Measurements from ENCODE around the gene PWWP2B. TPM values are rescaled to one million over a fixed set of nuclear protein-coding genes. Genes with fewer than 3 reads are reported as not detected.

PWWP2B gene
- total RNA-seq, 1 donor from 2014 or later = 27.1 TPM

DNA sequence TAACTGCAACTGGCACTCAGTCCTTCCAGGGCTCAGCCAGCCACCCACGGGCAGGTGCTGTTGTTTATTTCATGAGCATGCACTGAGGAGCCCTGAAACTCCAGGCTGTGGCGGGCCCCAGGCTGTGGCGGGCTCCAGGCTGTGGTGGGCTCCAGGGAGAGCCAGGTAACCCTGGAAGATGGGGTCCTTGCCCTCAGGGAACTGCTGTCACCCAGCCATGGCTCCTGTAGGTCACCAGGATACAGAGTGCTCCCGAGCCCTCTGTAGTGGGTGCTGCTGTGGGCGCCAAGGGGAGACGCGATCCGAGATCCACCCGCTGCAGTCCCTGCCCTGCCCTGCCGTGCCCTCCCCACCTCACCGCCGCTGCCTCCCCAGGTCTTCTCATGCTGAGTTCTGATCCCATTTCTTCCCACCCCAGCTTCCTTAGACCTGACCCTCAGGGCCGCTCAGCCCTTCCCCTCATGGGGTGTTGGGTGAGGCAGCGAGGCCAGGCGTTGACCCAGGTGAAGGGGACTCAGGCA, 35.4 kb upstream of the PWWP2B start:
- no peak overlapping the region for H3K4me3 ChIP-seq (ENCODE audit: low read depth, low read length)
- no peaks in the 10 kb centered on the region for H3K27me3 ChIP-seq (ENCODE audit: control insufficient read depth, insufficient read depth, low read length)
- TF ChIP-seq, protein P1, sequence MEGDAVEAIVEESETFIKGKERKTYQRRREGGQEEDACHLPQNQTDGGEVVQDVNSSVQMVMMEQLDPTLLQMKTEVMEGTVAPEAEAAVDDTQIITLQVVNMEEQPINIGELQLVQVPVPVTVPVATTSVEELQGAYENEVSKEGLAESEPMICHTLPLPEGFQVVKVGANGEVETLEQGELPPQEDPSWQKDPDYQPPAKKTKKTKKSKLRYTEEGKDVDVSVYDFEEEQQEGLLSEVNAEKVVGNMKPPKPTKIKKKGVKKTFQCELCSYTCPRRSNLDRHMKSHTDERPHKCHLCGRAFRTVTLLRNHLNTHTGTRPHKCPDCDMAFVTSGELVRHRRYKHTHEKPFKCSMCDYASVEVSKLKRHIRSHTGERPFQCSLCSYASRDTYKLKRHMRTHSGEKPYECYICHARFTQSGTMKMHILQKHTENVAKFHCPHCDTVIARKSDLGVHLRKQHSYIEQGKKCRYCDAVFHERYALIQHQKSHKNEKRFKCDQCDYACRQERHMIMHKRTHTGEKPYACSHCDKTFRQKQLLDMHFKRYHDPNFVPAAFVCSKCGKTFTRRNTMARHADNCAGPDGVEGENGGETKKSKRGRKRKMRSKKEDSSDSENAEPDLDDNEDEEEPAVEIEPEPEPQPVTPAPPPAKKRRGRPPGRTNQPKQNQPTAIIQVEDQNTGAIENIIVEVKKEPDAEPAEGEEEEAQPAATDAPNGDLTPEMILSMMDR (IDR thresholded peaks at IDR 0.05; ENCODE audit: insufficient read depth, low read length, poor library complexity, severe bottlenecking) = no peak
- DNase-seq (ENCODE audit: low read depth) = no peak
- no peaks in the 10 kb centered on the region for H3K36me3 ChIP-seq (ENCODE audit: control insufficient read depth, insufficient read depth, low read length)

DNA sequence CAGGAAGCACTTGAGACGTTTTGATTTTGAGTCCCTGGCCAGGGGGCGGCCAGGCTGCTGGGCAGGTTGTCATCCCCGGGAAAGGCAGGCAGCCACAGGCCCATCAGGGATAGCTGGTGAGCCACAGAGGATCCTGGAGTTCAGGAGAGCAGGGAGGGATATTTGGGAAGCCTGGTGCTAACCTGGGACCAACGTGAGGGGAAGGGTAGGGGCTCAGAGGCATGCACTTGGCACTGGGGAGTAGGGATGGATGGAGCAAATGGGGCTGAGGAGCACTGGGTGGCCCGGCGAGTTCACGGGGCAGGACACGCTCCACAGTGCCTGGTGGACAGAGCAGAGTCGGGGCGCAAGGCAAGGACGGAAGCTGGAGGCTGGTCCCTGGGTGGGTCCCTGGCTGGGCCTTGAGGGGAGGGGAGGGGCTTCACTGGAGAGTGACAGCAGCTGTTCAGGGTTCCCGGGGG, 34.8 kb upstream of the PWWP2B start:
- H3K4me3 ChIP-seq (ENCODE audit: low read depth, low read length) = no peak overlapping the region
- no peaks in the 10 kb centered on the region for H3K27me3 ChIP-seq (ENCODE audit: control insufficient read depth, insufficient read depth, low read length)
- H3K36me3 ChIP-seq (ENCODE audit: control insufficient read depth, insufficient read depth, low read length) = no peaks in the 10 kb centered on the region
- TF ChIP-seq, protein P1 (IDR thresholded peaks at IDR 0.05; ENCODE audit: insufficient read depth, low read length, poor library complexity, severe bottlenecking) = no peak
- DNase-seq (ENCODE audit: low read depth) = no peak

DNA sequence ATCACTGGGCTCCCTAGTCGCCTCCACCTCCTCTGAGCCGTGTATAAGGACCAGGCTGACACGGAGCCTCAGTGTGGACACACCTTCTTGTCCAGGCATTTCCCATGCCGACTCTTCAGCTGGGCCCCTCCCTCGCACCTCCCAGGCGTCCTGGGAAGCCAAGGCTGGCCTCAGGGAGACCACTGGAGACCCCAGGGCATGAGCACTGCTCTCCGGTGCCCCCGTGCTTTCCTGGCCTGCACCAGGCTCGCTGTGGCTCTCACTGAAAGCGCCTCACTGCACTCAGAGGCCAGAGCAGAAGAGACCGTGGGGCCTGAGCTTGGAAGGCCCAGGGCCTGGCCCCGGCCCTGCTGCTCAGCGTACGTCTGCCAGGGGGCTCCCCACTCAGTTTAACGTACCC, 33.6 kb upstream of the PWWP2B start:
- DNase-seq (ENCODE audit: low read depth) = no peak
- TF ChIP-seq, protein P1 (IDR thresholded peaks at IDR 0.05; ENCODE audit: insufficient read depth, low read length, poor library complexity, severe bottlenecking) = no peak
- no peaks in the 10 kb centered on the region for H3K27me3 ChIP-seq (ENCODE audit: control insufficient read depth, insufficient read depth, low read length)
- no peaks in the 10 kb centered on the region for H3K36me3 ChIP-seq (ENCODE audit: control insufficient read depth, insufficient read depth, low read length)
- no peak overlapping the region for H3K4me3 ChIP-seq (ENCODE audit: low read depth, low read length)

DNA sequence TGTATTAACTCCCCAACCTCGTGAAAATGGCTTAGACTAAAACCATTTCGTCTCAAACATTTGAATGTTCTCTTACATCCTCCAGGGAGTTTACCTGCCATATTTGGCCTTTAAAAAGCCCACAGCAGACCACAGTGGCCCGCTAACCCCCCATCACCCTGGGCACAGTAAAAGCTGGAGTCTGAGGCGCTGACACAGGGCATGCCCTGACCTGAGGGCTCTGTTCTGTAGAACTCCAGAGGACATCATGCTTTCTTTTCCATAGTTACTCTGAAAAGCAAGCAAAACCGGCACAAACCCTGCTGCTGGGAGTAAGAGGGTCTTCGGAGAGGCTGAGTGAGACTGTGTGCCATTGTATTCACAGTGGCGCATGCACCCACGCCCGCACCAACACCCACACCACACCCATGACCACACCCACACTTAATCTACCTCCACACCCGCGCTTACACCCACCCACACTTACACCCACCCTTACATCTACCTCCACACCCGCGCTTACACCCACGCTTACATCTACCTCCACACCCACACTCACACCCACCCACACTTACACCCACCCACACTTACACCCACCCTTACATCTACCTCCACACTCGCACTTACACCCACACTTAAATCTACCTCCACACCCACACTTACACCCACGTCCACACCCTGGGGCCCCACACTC, 32.9 kb upstream of the PWWP2B start:
- Histone ChIP-seq H3K36me3 (ENCODE audit: control insufficient read depth, insufficient read depth, low read length) (no peaks in the 10 kb centered on the region), H3K27me3 (ENCODE audit: control insufficient read depth, insufficient read depth, low read length) (no peaks in the 10 kb centered on the region), H3K4me3 (ENCODE audit: low read depth, low read length) (no peak overlapping the region)
- TF ChIP-seq, protein P1 (IDR thresholded peaks at IDR 0.05; ENCODE audit: insufficient read depth, low read length, poor library complexity, severe bottlenecking) = no peak
- no peak for DNase-seq (ENCODE audit: low read depth)

DNA sequence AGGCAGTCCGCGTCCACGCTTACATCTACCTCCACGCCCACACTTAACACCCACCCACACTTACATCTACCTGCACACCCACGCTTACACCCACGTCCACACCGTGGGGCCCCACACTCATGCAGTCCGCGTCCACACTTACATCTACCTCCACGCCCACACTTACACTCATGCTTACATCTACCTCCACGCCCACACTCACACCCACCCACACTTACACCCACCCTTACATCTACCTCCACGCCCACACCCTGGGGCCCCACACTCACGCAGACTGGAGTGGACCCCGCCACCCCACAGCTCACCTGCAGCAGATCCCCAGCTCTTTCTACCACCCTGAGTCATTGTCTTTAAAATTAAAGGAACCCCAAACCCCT, 32.4 kb upstream of the PWWP2B start:
- TF ChIP-seq, protein P1 (IDR thresholded peaks at IDR 0.05; ENCODE audit: insufficient read depth, low read length, poor library complexity, severe bottlenecking) = no peak

DNA sequence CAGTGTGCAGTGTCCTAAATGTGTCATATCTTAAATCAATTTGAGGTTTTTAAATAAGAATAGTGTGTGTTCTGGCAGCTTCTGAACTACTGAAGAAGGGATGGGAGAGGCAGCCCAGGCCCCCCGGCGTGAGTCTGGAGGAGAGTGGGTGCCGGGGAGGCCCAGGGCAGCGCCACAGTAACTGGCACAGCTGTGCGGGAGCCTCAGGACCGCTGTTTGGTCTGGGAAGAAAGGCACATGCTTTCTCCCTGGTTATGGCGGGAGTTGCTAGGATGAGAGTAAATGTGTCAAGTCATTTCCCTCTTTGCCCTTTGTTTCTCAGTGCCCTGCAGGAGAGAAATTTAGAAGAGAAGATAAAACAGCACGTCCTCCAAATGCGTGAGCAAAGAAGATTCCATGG, 31.9 kb upstream of the PWWP2B start:
- no peaks in the 10 kb centered on the region for H3K36me3 ChIP-seq (ENCODE audit: control insufficient read depth, insufficient read depth, low read length)
- no peaks in the 10 kb centered on the region for H3K27me3 ChIP-seq (ENCODE audit: control insufficient read depth, insufficient read depth, low read length)
- TF ChIP-seq, protein P1 (IDR thresholded peaks at IDR 0.05; ENCODE audit: insufficient read depth, low read length, poor library complexity, severe bottlenecking) = no peak
- no peak for DNase-seq (ENCODE audit: low read depth)
- no peak overlapping the region for H3K4me3 ChIP-seq (ENCODE audit: low read depth, low read length)

More for the DNA sequence above, 32.4 kb upstream of the PWWP2B start:
- no peaks in the 10 kb centered on the region for H3K27me3 ChIP-seq (ENCODE audit: control insufficient read depth, insufficient read depth, low read length)
- H3K36me3 ChIP-seq (ENCODE audit: control insufficient read depth, insufficient read depth, low read length) = no peaks in the 10 kb centered on the region
- H3K4me3 ChIP-seq (ENCODE audit: low read depth, low read length) = no peak overlapping the region
- DNase-seq (ENCODE audit: low read depth) = no peak

All from kidney epithelial cell (primary cell).